Measurements from ENCODE around the gene TUBGCP5.

- no peak for TF ChIP-seq CTCF (IDR thresholded peaks at IDR 0.05; ENCODE audit: insufficient read depth, low read length, poor library complexity, severe bottlenecking)
- TF ChIP-seq EZH2phosphoT487 (conservative IDR thresholded peaks at IDR 0.05; ENCODE audit: low read length) = no peak
Observed at GRCh38 chr15:22988811-22989210, 50.6 kb downstream of the TUBGCP5 start.
